ENCODE results near the gene VASH1. TPM values are rescaled to one million over a fixed set of nuclear protein-coding genes. Genes with fewer than 3 reads are reported as not detected.

VASH1 gene
- total RNA-seq, 6 experiments from 2014 or later = 2.0 to 12.3 (median 4.6) TPM

GRCh38 chr14:76810525-76810924, 49.3 kb downstream of the VASH1 start:
- no peaks in the 10 kb centered on the region for H3K9me3 ChIP-seq
- ATAC-seq = no peak
- H3K4me1 ChIP-seq = peaks cover 0 to 11% (median 4%) of the 10 kb centered on the region in 4 donors
- peak overlapping the region in 2 of 3 donors; percentile 63 to 73 for H3K4me3 ChIP-seq
- no peak for DNase-seq
- TF ChIP-seq CTCF (IDR thresholded peaks at IDR 0.05) = no peak
- no peak for TF ChIP-seq POLR2A (IDR thresholded peaks at IDR 0.05)
- intact Hi-C loops (cut with DNase I) = no loop called here
- peaks cover 0 to 16% (median 8%) of the 10 kb centered on the region in 4 donors for H3K36me3 ChIP-seq
- WGBS (ENCODE audit: insufficient coverage, low coverage, low lambda C conversion rate, missing lambda C conversion rate) = 12% methylated on average over 3 of the region's 3 CpGs
- H3K27me3 ChIP-seq = no peaks in the 10 kb centered on the region
- peak overlapping the region; percentile 94 to 96 (median 94) for H3K27ac ChIP-seq

GRCh38 chr14:76810953-76811400, 49.7 kb downstream of the VASH1 start:
- ATAC-seq (peak; percentile 55 to 59 (median 56)), DNase-seq (peak in 1 of 3 donors; percentile 61)
- Histone ChIP-seq H3K4me1 (peaks cover 0 to 11% (median 4%) of the 10 kb centered on the region in 4 donors), H3K27ac (peak overlapping the region; percentile 94 to 96 (median 94)), H3K27me3 (no peaks in the 10 kb centered on the region), H3K36me3 (peaks cover 0 to 15% (median 7%) of the 10 kb centered on the region in 4 donors), H3K9me3 (no peaks in the 10 kb centered on the region), H3K4me3 (peak overlapping the region; percentile 52 to 73 (median 63))
- TF ChIP-seq CTCF (IDR thresholded peaks at IDR 0.05) = peak; percentile 21 to 52 (median 51)
- TF ChIP-seq POLR2A (IDR thresholded peaks at IDR 0.05) = peak; percentile 37
- 5% methylated on average over 8 of the region's 9 CpGs for WGBS (ENCODE audit: insufficient coverage, low coverage, low lambda C conversion rate, missing lambda C conversion rate)
- intact Hi-C loops (cut with DNase I) = no loop called here

- TF ChIP-seq CTCF (IDR thresholded peaks at IDR 0.05) (no peak), POLR2A (IDR thresholded peaks at IDR 0.05) (no peak)
- DNase-seq = no peak
- peak overlapping the region; percentile 94 to 96 (median 94) for H3K27ac ChIP-seq
- peaks cover 0 to 11% (median 4%) of the 10 kb centered on the region in 4 donors for H3K4me1 ChIP-seq
- WGBS (ENCODE audit: insufficient coverage, low coverage, low lambda C conversion rate, missing lambda C conversion rate) = 12% methylated on average over 4 of the region's 4 CpGs
- ATAC-seq = no peak
- H3K9me3 ChIP-seq = no peaks in the 10 kb centered on the region
- peak overlapping the region; percentile 52 to 73 (median 63) for H3K4me3 ChIP-seq
- no peaks in the 10 kb centered on the region for H3K27me3 ChIP-seq
- peaks cover 0 to 9% (median 5%) of the 10 kb centered on the region in 4 donors for H3K36me3 ChIP-seq
- intact Hi-C loops (cut with DNase I) = no loop called here
These were observed 50.3 kb downstream of the VASH1 start for GRCh38 chr14:76811561-76811960.

GRCh38 chr14:76812093-76812421, 50.8 kb downstream of the VASH1 start:
- Histone ChIP-seq H3K27ac (peak overlapping the region; percentile 94 to 96 (median 94)), H3K36me3 (peaks cover 0 to 7% (median 2%) of the 10 kb centered on the region in 4 donors), H3K4me1 (peaks cover 0 to 11% (median 4%) of the 10 kb centered on the region in 4 donors), H3K27me3 (no peaks in the 10 kb centered on the region), H3K4me3 (peak overlapping the region; percentile 52 to 73 (median 63)), H3K9me3 (no peaks in the 10 kb centered on the region)
- TF ChIP-seq POLR2A (IDR thresholded peaks at IDR 0.05) = no peak
- no peak for TF ChIP-seq CTCF (IDR thresholded peaks at IDR 0.05)
- ATAC-seq (peak; percentile 11 to 30 (median 22)), DNase-seq (no peak)
- intact Hi-C loops (cut with DNase I) = no loop called here
- 0% methylated on average over 8 of the region's 20 CpGs for WGBS (ENCODE audit: insufficient coverage, low coverage, low lambda C conversion rate, missing lambda C conversion rate)
